ENCODE measurements around the gene ZNF362.

DNA sequence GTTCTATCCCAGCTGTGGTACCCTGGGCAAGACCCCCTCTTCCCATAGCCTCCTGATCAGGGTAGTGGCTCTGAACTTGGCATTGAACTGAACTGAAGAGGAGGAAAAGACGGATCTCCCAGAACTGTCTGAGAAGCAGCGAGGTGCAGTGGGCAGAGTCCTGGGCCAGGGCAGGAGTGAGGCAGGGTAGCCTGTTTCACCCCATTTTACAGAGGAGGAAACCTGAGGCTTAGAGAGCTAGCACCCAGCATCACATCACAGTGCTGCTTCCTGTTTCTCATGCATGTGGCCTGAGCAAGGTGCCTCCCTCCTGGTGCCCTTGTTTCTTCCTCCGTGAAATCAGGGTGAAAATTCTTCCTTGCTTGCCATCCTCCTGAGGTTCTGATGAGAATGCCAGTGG lies 17.1 kb downstream of the ZNF362 start:
- TF ChIP-seq TAF1 (IDR thresholded peaks at IDR 0.05; ENCODE audit: low read depth, low read length) (no peak), POLR2AphosphoS5 (IDR thresholded peaks at IDR 0.05; ENCODE audit: low read depth, low read length) (no peak), POLR2A (IDR thresholded peaks at IDR 0.05; ENCODE audit: low read depth, low read length) (no peak), SPI1 (IDR thresholded peaks at IDR 0.05; ENCODE audit: low read depth, low read length) (no peak)
